OCI-LY3 (cell line): ENCODE measurements around the gene MEX3B.

ENCODE experiments used
- H2AFZ ChIP-seq: fragments of 200-600, 300-600 bp; shearing (Covaris generic); 2 replicates; pipeline ENCODE4 v1.6.0; 2014; ENCODE audit warnings: antibody characterized with exemption, low read depth, low read length
- H3K27ac ChIP-seq: fragments of 200-600, 300-600 bp; sonication (generic); 2 replicates; pipeline ENCODE4 v1.5.1; 2014; ENCODE audit warnings: mild to moderate bottlenecking, low read length, moderate library complexity, mixed read lengths
- H3K27me3 ChIP-seq: fragments of 200-600, 300-600 bp; sonication (generic); 2 replicates; pipeline ENCODE4 v1.6.1; 2014; ENCODE audit warnings: low read depth, low read length, mixed read lengths
- H3K36me3 ChIP-seq: fragments of 200-600, 300-600 bp; sonication (generic); replicated peaks from 2 replicates; pipeline ENCODE3; 2014; ENCODE audit warnings: low read depth, low read length, mixed read lengths
- H3K4me1 ChIP-seq: fragments of 300-600, 200-600 bp; sonication (generic); 2 replicates; pipeline ENCODE4 v1.6.1; 2014; ENCODE audit warnings: low read length, mixed read lengths
- H3K4me2 ChIP-seq: fragments of 200-600, 300-600 bp; sonication (generic); 2 replicates; pipeline ENCODE4 v1.6.1; 2014; ENCODE audit warnings: low read length, mixed read lengths
- H3K4me3 ChIP-seq: fragments of 300-600, 200-600 bp; sonication (generic); 2 replicates; pipeline ENCODE4 v1.5.1; 2014; ENCODE audit warnings: antibody characterized with exemption, mild to moderate bottlenecking, low read length, moderate library complexity
- H3K79me2 ChIP-seq: fragments of 300-600, 200-600 bp; shearing (Covaris generic); 2 replicates; pipeline ENCODE4 v1.6.1; 2014; ENCODE audit warnings: mild to moderate bottlenecking, low read length, mixed read lengths
- H3K9ac ChIP-seq: fragments of 300-600, 200-600 bp; shearing (Covaris generic); 2 replicates; pipeline ENCODE4 v1.6.0; 2014; ENCODE audit warnings: mild to moderate bottlenecking, low read length, moderate library complexity
- H3K9me3 ChIP-seq: fragments of 200-600, 300-600 bp; shearing (Covaris generic); 2 replicates; pipeline ENCODE4 v1.6.1; 2014; ENCODE audit warnings: low read length, mixed read lengths; ENCODE audit not compliant: insufficient read depth
- H4K20me1 ChIP-seq: fragments of 200-600, 300-600 bp; sonication (generic); 2 replicates; pipeline ENCODE4 v1.6.1; 2016; ENCODE audit warnings: low read length, mixed read lengths; ENCODE audit not compliant: insufficient read depth
- EZH2phosphoT487 ChIP-seq: fragments of 200-600 bp; shearing (Covaris generic); IDR thresholded peaks from 2 replicates; pipeline ENCODE4 v1.6.1; 2018; ENCODE audit warnings: antibody characterized with exemption, mixed run types, low read depth
- TF ChIP-seq, protein P1 (sequence below): fragments of 200-600, 300-600 bp; sonication (generic); IDR thresholded peaks from 2 replicates; pipeline ENCODE4 v1.5.1; 2014; ENCODE audit warnings: antibody characterized with exemption, low read length, low read depth

The MEX3B gene

DNA sequence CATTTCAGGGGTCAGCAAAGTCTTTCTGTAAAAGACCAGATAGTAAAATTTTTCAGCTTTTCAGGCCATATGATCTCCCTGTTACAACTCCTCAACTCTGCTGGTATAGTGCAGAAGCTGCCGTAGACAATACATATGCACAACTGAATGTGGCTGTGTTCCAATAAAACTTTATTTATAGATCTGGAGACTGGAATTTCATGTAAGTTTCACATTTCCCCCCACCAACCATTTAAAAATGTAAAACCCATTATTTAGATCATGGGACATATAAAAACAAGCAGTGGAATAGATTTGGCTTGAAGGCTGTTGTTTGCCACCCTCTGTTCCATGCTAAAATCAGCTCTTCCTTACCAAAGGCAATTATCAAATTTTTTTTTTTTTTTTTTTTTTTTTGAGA, 28.8 kb upstream of the MEX3B start:
- no peak overlapping the region for H3K27ac ChIP-seq
- H3K27me3 ChIP-seq, result peaks cover 20% of the 10 kb centered on the region; the same call in 1 of the 2 replicates
- H3K9ac ChIP-seq, result no peak overlapping the region
- no peaks in the 10 kb centered on the region for H3K9me3 ChIP-seq
- H3K4me3 ChIP-seq, result no peak overlapping the region
- no peaks in the 10 kb centered on the region for H4K20me1 ChIP-seq
- no peak for TF ChIP-seq EZH2phosphoT487
- TF ChIP-seq, protein P1, sequence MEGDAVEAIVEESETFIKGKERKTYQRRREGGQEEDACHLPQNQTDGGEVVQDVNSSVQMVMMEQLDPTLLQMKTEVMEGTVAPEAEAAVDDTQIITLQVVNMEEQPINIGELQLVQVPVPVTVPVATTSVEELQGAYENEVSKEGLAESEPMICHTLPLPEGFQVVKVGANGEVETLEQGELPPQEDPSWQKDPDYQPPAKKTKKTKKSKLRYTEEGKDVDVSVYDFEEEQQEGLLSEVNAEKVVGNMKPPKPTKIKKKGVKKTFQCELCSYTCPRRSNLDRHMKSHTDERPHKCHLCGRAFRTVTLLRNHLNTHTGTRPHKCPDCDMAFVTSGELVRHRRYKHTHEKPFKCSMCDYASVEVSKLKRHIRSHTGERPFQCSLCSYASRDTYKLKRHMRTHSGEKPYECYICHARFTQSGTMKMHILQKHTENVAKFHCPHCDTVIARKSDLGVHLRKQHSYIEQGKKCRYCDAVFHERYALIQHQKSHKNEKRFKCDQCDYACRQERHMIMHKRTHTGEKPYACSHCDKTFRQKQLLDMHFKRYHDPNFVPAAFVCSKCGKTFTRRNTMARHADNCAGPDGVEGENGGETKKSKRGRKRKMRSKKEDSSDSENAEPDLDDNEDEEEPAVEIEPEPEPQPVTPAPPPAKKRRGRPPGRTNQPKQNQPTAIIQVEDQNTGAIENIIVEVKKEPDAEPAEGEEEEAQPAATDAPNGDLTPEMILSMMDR, result no peak
- no peak overlapping the region for H2AFZ ChIP-seq
- no peak overlapping the region for H3K4me2 ChIP-seq
- no peaks in the 10 kb centered on the region for H3K4me1 ChIP-seq
- H3K79me2 ChIP-seq, result no peaks in the 10 kb centered on the region
- H3K36me3 ChIP-seq, result no peaks in the 10 kb centered on the region

- Histone ChIP-seq H3K27ac (no peak overlapping the region), H2AFZ (no peak overlapping the region)
Observed at GRCh38 chr15:82072926-82073537, 27.2 kb upstream of the MEX3B start.

DNA sequence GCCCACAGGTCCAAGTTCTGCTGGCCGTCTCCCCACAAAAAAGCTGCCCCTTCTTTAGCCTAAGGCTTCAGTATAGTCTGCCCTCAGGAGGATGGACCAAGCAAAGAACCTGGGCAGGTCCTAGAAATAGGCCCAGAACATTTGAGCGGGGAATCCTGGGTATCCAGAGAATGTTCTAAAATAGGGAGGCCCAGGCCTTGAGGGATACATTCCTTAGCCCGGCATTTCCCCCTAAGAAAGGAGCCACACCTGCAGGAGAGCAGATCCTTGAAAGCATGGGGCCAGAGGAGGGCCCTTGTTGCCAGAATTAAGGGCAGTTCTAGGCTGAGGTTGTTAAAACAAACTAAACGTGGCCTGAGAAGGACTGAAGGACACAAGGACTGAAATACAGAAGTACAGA, 20.6 kb upstream of the MEX3B start:
- no peak overlapping the region for H3K9ac ChIP-seq
- H3K4me1 ChIP-seq, result no peaks in the 10 kb centered on the region
- H3K9me3 ChIP-seq, result no peaks in the 10 kb centered on the region
- no peaks in the 10 kb centered on the region for H4K20me1 ChIP-seq
- H3K4me2 ChIP-seq, result no peak overlapping the region
- H3K79me2 ChIP-seq, result no peaks in the 10 kb centered on the region
- peaks cover 17% of the 10 kb centered on the region for H3K27me3 ChIP-seq
- H3K27ac ChIP-seq, result no peak overlapping the region
- H3K4me3 ChIP-seq, result no peak overlapping the region
- no peak overlapping the region for H2AFZ ChIP-seq
- no peaks in the 10 kb centered on the region for H3K36me3 ChIP-seq
- TF ChIP-seq EZH2phosphoT487, result no peak
- TF ChIP-seq, protein P1, result no peak

More at GRCh38 chr15:82072926-82073537, 27.2 kb upstream of the MEX3B start:
- no peak overlapping the region for H3K9ac ChIP-seq
- no peaks in the 10 kb centered on the region for H3K9me3 ChIP-seq
- no peaks in the 10 kb centered on the region for H3K36me3 ChIP-seq
- peaks cover 18% of the 10 kb centered on the region; the same call in 1 of the 2 replicates for H3K27me3 ChIP-seq
- no peak for TF ChIP-seq EZH2phosphoT487
- TF ChIP-seq, protein P1, result no peak
- H3K4me2 ChIP-seq, result no peak overlapping the region
- H3K79me2 ChIP-seq, result no peaks in the 10 kb centered on the region
- H4K20me1 ChIP-seq, result no peaks in the 10 kb centered on the region
- no peak overlapping the region for H3K4me3 ChIP-seq
- H3K4me1 ChIP-seq, result no peaks in the 10 kb centered on the region

DNA sequence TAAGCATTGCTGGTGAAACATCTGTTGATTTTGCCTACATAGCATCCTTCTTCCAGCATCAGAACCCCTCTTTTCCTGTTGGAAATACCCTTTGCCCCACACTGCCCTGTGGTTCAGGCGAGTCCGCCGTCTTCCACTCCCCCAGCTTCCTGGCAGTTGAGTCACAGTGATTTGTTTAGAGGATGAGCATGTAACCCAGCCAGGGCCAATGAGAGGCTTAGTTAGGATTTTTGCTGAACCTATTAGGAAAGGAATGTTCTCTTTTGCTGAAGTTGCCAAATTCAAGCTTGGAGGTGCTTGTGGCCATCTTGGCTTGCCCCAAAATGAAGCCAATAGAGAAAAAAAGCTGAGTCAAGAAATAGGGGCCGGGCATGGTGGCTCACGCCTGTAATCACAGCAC, 19.0 kb upstream of the MEX3B start:
- Histone ChIP-seq H3K27ac (no peak overlapping the region), H3K27me3 (peaks cover 12% of the 10 kb centered on the region), H3K36me3 (no peaks in the 10 kb centered on the region), H3K4me2 (no peak overlapping the region), H4K20me1 (no peaks in the 10 kb centered on the region), H3K9ac (no peak overlapping the region), H2AFZ (no peak overlapping the region), H3K9me3 (no peaks in the 10 kb centered on the region), H3K79me2 (no peaks in the 10 kb centered on the region), H3K4me1 (no peaks in the 10 kb centered on the region), H3K4me3 (no peak overlapping the region)
- TF ChIP-seq EZH2phosphoT487, result no peak
- TF ChIP-seq, protein P1, result no peak
